Right atrium auricular region (tissue), 2 donors: ENCODE results near the gene DLL1. TPM values are rescaled to one million over a fixed set of nuclear protein-coding genes. Genes with fewer than 3 reads are reported as not detected.

ENCODE experiments used
- DNase-seq: peaks from one replicate; pipeline ENCODE4 v3.0.0-alpha.2; 2019; ENCODE audit warnings: low spot score
- H3K27ac ChIP-seq, 2 donors: fragments of 200-600 bp; sonication (generic); 1 replicate in 1 of 2; 2 replicates in 1 of 2; pipeline ENCODE4 v1.5.1; 2016 to 2019
- H3K27me3 ChIP-seq, 2 donors: fragments of 200-600 bp; sonication (generic); one replicate each; pipeline versions ENCODE4 v1.5.1 to v1.6.0; 2017 to 2019
- H3K36me3 ChIP-seq: fragments of 200-600 bp; sonication (generic); one replicate; pipeline ENCODE4 v1.5.1; 2016
- H3K4me1 ChIP-seq, 2 donors: fragments of 200-600 bp; sonication (generic); one replicate each; pipeline versions ENCODE4 v1.5.1 to v1.6.0; 2017 to 2019
- H3K4me3 ChIP-seq, 2 donors: fragments of 200-600 bp; sonication (generic); 1 replicate in 1 of 2; 2 replicates in 1 of 2; pipeline ENCODE4 v1.5.1; 2017 to 2019; ENCODE audit warnings: mild to moderate bottlenecking in 1 of 2, moderate library complexity in 1 of 2
- H3K9me3 ChIP-seq, 2 donors: fragments of 200-600 bp; sonication (generic); one replicate each; pipeline ENCODE4 v1.5.1; 2019
- CTCF ChIP-seq, 2 donors: fragments of 200-600 bp; sonication (generic); IDR thresholded peaks; one replicate each; pipeline ENCODE4 v1.5.1; 2019; ENCODE audit warnings: antibody characterized with exemption in 2 of 2
- total RNA-seq, 2 donors: library from RNA; depleted of rRNA; stranded (reverse); fragments of >200 nt; gene quantifications; one replicate each; pipeline ENCODE4 v1.1.0, GENCODE V29; 2016

DLL1 gene
- total RNA-seq, 2 donors from 2014 or later: 11.2 to 22.0 TPM

DNA sequence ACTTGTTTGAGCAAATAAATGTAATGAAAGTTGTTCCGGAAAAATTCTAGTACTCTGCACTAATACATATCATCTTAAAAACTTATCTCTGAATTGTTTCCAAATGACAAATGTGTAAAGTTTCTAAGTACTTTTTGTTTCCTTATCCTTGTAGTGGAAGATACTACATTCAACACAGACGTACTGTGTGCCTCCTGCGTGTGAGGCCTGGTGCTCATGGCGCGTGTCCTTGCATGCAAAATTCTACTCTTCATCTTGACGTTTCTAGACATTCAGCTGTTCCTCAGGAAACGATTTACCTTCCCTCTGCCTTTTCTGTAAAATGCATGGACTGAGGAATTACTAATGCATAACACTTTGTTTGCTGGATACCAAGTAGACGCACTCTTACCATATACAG, 11.5 kb downstream of the DLL1 start:
- TF ChIP-seq CTCF (IDR thresholded peaks at IDR 0.05): no peak
- no peak for DNase-seq
- no peaks in the 10 kb centered on the region for H3K27me3 ChIP-seq
- no peaks in the 10 kb centered on the region for H3K9me3 ChIP-seq
- peaks cover 20% of the 10 kb centered on the region for H3K36me3 ChIP-seq
- H3K27ac ChIP-seq: no peak overlapping the region
- peaks cover 0 to 43% of the 10 kb centered on the region in 2 donors for H3K4me1 ChIP-seq
- H3K4me3 ChIP-seq: no peak overlapping the region

DNA sequence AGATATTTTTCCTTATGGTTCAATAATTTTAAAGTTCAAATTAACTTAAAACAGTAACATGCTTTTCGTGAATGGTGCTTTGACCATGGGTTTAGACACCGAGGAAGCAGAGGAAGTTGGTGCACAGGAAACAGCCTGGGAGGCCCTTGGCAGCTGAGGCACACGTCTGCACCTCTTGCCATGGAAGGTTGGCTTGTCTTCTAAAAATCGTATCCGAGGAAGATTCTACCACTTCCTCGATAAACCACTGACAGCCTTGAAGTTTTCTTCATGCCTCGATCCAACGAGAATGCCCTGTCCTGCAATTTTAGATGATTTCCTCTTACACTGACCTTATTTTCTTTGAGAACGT, 12.2 kb downstream of the DLL1 start:
- Histone ChIP-seq H3K4me1 (peaks cover 0 to 45% of the 10 kb centered on the region in 2 donors), H3K27me3 (no peaks in the 10 kb centered on the region), H3K9me3 (no peaks in the 10 kb centered on the region), H3K27ac (no peak overlapping the region), H3K4me3 (no peak overlapping the region), H3K36me3 (peaks cover 14% of the 10 kb centered on the region)
- TF ChIP-seq CTCF (IDR thresholded peaks at IDR 0.05): no peak
- DNase-seq: no peak

DNA sequence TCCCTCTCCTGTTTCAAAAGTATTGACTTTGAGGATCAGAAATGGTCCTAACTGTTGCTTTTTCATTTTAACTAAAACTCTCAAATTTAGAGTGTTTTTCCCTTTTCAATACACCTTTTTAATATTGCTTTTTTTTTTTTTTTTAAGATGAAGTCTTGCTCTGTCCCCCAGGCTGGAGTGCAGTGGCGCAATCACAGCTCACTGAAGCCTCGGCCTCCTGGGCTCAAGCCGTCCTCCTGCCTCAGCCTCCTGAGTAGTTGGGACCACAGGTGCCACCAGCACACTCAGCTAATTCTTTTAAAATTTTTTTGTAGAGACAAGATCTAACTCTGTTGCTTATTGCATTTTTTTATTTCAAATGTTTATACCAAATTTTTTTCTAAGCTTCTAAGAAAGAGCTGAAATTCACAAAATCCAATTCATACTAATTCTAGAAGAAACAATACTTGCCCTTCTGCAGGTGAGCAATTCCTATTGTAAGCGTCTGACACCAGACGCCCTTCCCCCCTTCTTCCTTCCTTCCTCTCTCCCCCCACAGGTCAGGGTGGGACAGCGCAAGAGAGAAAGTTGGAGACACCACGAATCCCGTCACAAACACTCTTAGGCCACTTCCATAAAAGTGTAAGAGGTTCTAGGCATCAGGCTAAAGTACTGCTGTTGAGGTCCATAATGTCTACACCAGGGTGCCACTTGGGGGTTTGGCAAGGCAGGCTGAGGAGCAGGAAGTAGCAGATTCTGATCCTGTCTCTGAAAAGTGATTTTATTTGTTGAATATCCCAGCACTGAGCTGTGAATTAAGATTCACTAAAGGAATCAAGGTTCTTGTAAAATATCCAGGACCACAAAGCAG, 12.8 kb downstream of the DLL1 start:
- H3K27me3 ChIP-seq: no peaks in the 10 kb centered on the region
- H3K36me3 ChIP-seq: peaks cover 8% of the 10 kb centered on the region
- H3K4me1 ChIP-seq: peaks cover 0 to 45% of the 10 kb centered on the region in 2 donors
- H3K27ac ChIP-seq: no peak overlapping the region
- H3K9me3 ChIP-seq: no peaks in the 10 kb centered on the region
- TF ChIP-seq CTCF (IDR thresholded peaks at IDR 0.05): no peak
- no peak for DNase-seq
- no peak overlapping the region for H3K4me3 ChIP-seq

- no peak for TF ChIP-seq CTCF (IDR thresholded peaks at IDR 0.05)
- Histone ChIP-seq H3K4me3 (peak overlapping the region; percentile 9 to 15), H3K36me3 (no peaks in the 10 kb centered on the region), H3K27me3 (no peaks in the 10 kb centered on the region), H3K9me3 (no peaks in the 10 kb centered on the region), H3K27ac (peak overlapping the region; percentile 73 to 75), H3K4me1 (peaks cover 0 to 45% of the 10 kb centered on the region in 2 donors)
- peak; percentile 82 for DNase-seq
Observed at GRCh38 chr6:170276369-170277057, 14.4 kb downstream of the DLL1 start.

DNA sequence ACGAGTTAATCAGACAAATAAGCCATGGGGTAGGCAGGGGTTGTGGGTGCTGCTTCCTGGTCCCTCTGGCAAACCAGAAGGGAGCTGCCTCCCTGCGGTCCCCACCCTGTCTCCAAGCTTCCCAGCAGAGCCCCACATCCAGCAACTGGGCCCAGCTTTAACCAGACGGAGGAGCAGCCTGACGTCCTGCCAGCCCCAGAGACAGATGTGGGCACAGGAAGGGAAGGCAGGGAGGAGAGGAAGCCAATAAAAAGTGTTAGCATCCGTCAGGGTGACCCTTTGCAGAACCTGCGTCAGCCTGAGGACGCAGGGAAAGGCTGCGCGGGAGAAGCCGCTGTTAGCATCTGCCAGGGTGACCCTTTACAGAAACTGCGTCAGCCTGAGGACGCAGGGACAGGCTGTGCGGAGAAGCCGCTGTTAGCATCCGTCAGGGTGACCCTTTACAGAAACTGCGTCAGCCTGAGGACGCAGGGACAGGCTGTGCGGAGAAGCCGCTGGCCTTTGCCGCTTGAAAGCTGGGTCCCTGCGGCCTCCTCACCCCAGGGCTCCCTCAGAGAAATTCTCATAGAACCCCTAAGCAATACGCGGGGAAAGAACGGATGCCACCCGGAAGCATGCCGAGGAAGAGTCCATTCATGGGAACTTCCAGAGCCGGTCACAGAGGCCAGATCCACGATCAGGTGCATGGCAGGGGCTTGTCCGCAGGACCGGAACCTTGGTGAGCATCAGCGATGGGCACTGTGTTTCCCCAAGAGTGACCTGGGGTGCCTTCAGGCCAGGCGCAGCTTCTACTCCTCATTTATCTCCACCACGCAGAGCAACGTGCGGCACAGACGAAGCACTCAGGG, 15.9 kb downstream of the DLL1 start:
- DNase-seq: no peak
- H3K27ac ChIP-seq: no peak overlapping the region
- peaks cover 0 to 37% of the 10 kb centered on the region in 2 donors for H3K4me1 ChIP-seq
- no peaks in the 10 kb centered on the region for H3K36me3 ChIP-seq
- no peak for TF ChIP-seq CTCF (IDR thresholded peaks at IDR 0.05)
- H3K9me3 ChIP-seq: no peaks in the 10 kb centered on the region
- no peak overlapping the region for H3K4me3 ChIP-seq
- H3K27me3 ChIP-seq: no peaks in the 10 kb centered on the region
